Calu3 (cell line): Measurements from ENCODE around the gene SLFN11. TPM values are rescaled to one million over a fixed set of nuclear protein-coding genes. Genes with fewer than 3 reads are reported as not detected.
A peak's percentile ranks its signal among the peaks of the same experiment; 100 is the strongest.
"Not testable (repeated sequence)": the region's sequence is repeated elsewhere in the genome, so short reads cannot be mapped to it uniquely, and the experiment has no call there.

Experiments used
- Bru-seq: library from RNA; stranded (reverse); fragments of 400-500 nt; gene quantifications from one replicate; lab custom pipeline; 2021; lab: Mats Ljungman, UMichigan
- BruChase-seq, 2 experiments: library from RNA; stranded (reverse); fragments of 400-500 nt; gene quantifications; one replicate each; lab custom pipeline; 2021; lab: Mats Ljungman, UMichigan
- BruUV-seq: library from RNA; stranded (reverse); fragments of 400-500 nt; replicated peaks from 2 replicates; lab custom pipeline; 2021; lab: Mats Ljungman, UMichigan
- CTCF ChIA-PET: fragments of 300-600 bp; sonication (Branson Sonifier 250); formaldehyde crosslinking; loops from one replicate; lab custom pipeline; 2022; ENCODE audit warnings: antibody characterized with exemption; lab: Charles Lee
- DNase-seq: peaks from one replicate; pipeline ENCODE4 v3.0.0; 2022
- H3K27ac Mint-ChIP-seq: one replicate; pipeline ENCODE4 v1.8.0; 2022; ENCODE audit warnings: mixed read lengths; ENCODE audit not compliant: unreplicated experiment
- H3K27me3 Mint-ChIP-seq: one replicate; pipeline ENCODE4 v1.8.0; 2022; ENCODE audit warnings: mixed read lengths; ENCODE audit not compliant: unreplicated experiment
- H3K36me3 Mint-ChIP-seq: one replicate; pipeline ENCODE4 v1.8.0; 2022; ENCODE audit warnings: mild to moderate bottlenecking, moderate library complexity, mixed read lengths; ENCODE audit not compliant: insufficient read depth, unreplicated experiment
- H3K4me1 Mint-ChIP-seq: one replicate; pipeline ENCODE4 v1.8.0; 2022; ENCODE audit warnings: mild to moderate bottlenecking, low read depth, mixed read lengths; ENCODE audit not compliant: unreplicated experiment
- H3K4me3 Mint-ChIP-seq: one replicate; pipeline ENCODE4 v1.8.0; 2022; ENCODE audit warnings: mild to moderate bottlenecking, low read depth, moderate library complexity, mixed read lengths; ENCODE audit not compliant: unreplicated experiment
- H3K9me3 Mint-ChIP-seq: one replicate; pipeline ENCODE4 v1.8.0; 2022; ENCODE audit warnings: low read depth, mixed read lengths; ENCODE audit not compliant: unreplicated experiment
- intact Hi-C: fragments of 100-400 bp; cut with micrococcal nuclease; formaldehyde crosslinking; loops from one replicate; pipeline ENCODE4 v1.10.0; 2022; ENCODE audit not compliant: unreplicated experiment
- long read RNA-seq: library from polyadenylated mRNA; stranded (forward); transcript quantifications from one replicate; pipeline ENCODE4 v2.0.0, GENCODE V29; 2022
- total RNA-seq: library from RNA; stranded (reverse); gene quantifications from 2 replicates; pipeline ENCODE4 v1.2.3, GENCODE V29; 2022
- TF ChIP-seq, protein P1 (sequence below): fragments of 200-600 bp; IDR thresholded peaks from one replicate; pipeline ENCODE4 v1.8.0; 2022; ENCODE audit warnings: antibody characterized with exemption; ENCODE audit not compliant: unreplicated experiment

Gene SLFN11, protein sequence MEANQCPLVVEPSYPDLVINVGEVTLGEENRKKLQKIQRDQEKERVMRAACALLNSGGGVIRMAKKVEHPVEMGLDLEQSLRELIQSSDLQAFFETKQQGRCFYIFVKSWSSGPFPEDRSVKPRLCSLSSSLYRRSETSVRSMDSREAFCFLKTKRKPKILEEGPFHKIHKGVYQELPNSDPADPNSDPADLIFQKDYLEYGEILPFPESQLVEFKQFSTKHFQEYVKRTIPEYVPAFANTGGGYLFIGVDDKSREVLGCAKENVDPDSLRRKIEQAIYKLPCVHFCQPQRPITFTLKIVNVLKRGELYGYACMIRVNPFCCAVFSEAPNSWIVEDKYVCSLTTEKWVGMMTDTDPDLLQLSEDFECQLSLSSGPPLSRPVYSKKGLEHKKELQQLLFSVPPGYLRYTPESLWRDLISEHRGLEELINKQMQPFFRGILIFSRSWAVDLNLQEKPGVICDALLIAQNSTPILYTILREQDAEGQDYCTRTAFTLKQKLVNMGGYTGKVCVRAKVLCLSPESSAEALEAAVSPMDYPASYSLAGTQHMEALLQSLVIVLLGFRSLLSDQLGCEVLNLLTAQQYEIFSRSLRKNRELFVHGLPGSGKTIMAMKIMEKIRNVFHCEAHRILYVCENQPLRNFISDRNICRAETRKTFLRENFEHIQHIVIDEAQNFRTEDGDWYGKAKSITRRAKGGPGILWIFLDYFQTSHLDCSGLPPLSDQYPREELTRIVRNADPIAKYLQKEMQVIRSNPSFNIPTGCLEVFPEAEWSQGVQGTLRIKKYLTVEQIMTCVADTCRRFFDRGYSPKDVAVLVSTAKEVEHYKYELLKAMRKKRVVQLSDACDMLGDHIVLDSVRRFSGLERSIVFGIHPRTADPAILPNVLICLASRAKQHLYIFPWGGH
- total RNA-seq (35.3 and 38.2 TPM in 2 replicates), Bru-seq, nascent RNA (percentile 82 among the genes with signal in this experiment), BruChase-seq, experiment 1, labeled RNA remaining after a 6-hour chase (percentile 70 among the genes with signal in this experiment), BruChase-seq, experiment 2, labeled RNA remaining after a 2-hour chase (percentile 86 among the genes with signal in this experiment)
- long read RNA-seq, full-length matches to known transcripts = 2 of 21 reads
- long read RNA-seq, partial matches to known transcripts = 2 of 21 reads
- long read RNA-seq, other reads (novel, unspliced or antisense) = 17 of 21 reads

DNA sequence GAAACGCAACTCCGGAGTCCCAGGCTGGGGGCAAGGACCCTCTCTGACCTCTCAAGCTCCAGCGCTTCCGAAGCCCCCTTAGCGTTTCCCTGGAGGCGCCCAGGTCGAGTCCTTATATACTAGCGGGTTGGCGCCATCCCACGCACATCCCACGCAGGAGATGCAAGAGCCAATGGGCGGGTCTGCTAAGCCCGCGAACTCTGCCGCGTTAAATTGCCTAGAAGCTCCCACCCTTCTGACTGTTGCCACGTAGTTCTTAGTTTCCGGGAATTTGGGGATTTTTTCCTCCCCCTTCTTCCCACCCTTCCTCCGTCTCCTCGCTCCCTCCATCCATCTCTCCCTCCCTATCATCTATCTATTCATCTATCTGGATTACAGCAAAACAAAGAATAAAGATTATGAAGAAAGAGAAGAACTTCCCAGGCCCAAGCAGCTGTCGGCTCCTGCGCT lies at the start of gene SLFN11:
TSS of gene SLFN11 (minus strand) at position 88 of the 450 bp plus-strand sequence. CDS start 9,814 bp downstream, outside the sequence.
- Mint-ChIP-seq H3K36me3 (peaks cover 28% of the 10 kb centered on the region), H3K9me3 (peaks cover 8% of the 10 kb centered on the region), H3K27me3 (no peaks in the 10 kb centered on the region), H3K4me1 (peaks cover 41% of the 10 kb centered on the region), H3K27ac (peak within 1 kb of the TSS; percentile 88), H3K4me3 (peak within 1 kb of the TSS; percentile 92)
- peak; percentile 57 for DNase-seq
- BruUV-seq = no TSS peak
- intact Hi-C loops = loop anchor here (1.0 to 10.0 kb wide), 3 partner anchors 75 to 159 kb away; partner anchors contain the start of genes SLFN13 and SLFN5
- TF ChIP-seq, protein P1, sequence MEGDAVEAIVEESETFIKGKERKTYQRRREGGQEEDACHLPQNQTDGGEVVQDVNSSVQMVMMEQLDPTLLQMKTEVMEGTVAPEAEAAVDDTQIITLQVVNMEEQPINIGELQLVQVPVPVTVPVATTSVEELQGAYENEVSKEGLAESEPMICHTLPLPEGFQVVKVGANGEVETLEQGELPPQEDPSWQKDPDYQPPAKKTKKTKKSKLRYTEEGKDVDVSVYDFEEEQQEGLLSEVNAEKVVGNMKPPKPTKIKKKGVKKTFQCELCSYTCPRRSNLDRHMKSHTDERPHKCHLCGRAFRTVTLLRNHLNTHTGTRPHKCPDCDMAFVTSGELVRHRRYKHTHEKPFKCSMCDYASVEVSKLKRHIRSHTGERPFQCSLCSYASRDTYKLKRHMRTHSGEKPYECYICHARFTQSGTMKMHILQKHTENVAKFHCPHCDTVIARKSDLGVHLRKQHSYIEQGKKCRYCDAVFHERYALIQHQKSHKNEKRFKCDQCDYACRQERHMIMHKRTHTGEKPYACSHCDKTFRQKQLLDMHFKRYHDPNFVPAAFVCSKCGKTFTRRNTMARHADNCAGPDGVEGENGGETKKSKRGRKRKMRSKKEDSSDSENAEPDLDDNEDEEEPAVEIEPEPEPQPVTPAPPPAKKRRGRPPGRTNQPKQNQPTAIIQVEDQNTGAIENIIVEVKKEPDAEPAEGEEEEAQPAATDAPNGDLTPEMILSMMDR = no peak
- CTCF ChIA-PET = interaction anchor here (1.2 kb wide), 1 partner anchor 75 kb away, joined by 3 read pairs; the partner anchor contains the start of gene SLFN13

DNA sequence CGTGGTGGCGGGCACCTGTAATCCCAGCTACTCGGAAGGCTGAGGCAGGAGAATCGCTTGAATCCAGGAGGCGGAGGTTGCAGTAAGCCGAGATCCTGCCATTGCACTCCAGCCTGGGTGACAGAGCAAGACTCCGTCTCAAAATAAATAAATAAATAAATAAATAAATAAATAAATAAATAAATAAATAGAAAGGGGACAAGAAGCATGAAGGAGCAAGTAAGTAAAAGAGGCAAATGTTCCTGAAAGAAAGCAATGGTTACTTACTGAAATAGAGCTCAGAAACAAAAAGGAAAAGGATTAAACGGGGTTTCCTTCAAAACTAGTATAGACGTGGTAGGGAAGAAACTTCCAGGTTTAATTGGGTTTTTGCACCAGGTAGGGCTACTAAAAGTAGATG lies 47.6 kb upstream of the SLFN11 start:
- intact Hi-C loops, H3K27me3 Mint-ChIP-seq, BruUV-seq, H3K36me3 Mint-ChIP-seq, H3K27ac Mint-ChIP-seq, H3K4me3 Mint-ChIP-seq, H3K4me1 Mint-ChIP-seq, H3K9me3 Mint-ChIP-seq, DNase-seq: not testable (repeated sequence)
- CTCF ChIA-PET = interaction anchor here (0.7 kb wide), 1 partner anchor 106 kb away, joined by 4 read pairs; no protein-coding TSS in a partner anchor

DNA sequence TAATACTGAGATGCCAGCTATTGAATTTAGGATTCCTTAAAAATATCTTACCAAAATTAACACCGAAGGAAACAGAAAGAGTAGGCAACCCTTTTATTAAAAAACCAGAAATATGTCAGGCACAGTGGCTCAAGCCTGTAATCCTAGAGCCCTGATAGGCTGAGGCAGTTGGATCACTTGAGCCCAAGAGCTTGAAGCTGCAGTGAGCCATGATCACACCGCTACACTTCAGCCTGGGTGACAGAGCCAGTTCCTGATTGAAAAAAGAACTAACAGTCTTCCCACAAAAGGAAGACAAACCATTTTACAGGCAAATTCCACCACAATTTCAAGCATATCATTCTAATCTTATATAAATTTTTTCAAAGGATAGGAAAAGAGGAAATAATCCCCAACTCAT lies 43.2 kb upstream of the SLFN11 start:
- Mint-ChIP-seq H3K36me3 (no peaks in the 10 kb centered on the region), H3K4me3 (no peak overlapping the region), H3K4me1 (no peaks in the 10 kb centered on the region), H3K9me3 (peaks cover 3% of the 10 kb centered on the region), H3K27ac (no peak overlapping the region), H3K27me3 (no peaks in the 10 kb centered on the region)
- DNase-seq = no peak
- intact Hi-C loops = no loop called here
- CTCF ChIA-PET = no interaction called here
- no TSS peak for BruUV-seq
- TF ChIP-seq, protein P1 = no peak

DNA sequence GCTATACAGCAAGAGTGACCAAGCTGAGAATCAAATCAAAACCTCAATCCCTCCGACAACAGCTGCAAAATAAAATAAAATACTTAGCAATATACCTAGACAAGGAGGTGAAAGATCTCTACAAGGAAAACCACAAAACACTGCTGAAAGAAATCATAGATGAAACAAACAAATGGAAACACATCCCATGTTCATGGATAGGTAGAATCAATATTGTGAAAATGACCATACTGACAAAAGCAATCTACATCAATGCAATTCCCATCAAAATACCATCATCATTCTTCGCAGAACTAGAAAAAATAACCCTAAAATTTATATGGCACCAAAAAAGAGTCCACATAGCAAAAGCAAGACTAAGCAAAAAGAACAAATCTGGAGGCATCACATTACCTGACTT lies 41.3 kb upstream of the SLFN11 start:
- H3K27ac Mint-ChIP-seq, H3K4me1 Mint-ChIP-seq, BruUV-seq, intact Hi-C loops, H3K9me3 Mint-ChIP-seq, CTCF ChIA-PET, H3K36me3 Mint-ChIP-seq, H3K4me3 Mint-ChIP-seq, DNase-seq, H3K27me3 Mint-ChIP-seq: not testable (repeated sequence)
